GM12878 (cell line): ENCODE data around the gene CES3. TPM values are rescaled to one million over a fixed set of nuclear protein-coding genes. Genes with fewer than 3 reads are reported as not detected.

ENCODE experiments used
- ATF7 ChIP-seq: fragments of 450-650 bp; IDR thresholded peaks from 2 replicates; pipeline ENCODE4 v1.6.1; 2016; ENCODE audit warnings: low read depth, mild to moderate bottlenecking
- BCL11A ChIP-seq: IDR thresholded peaks from 2 replicates; pipeline ENCODE4 v1.6.1; 2011; ENCODE audit warnings: low read depth, low read length
- CREB1 ChIP-seq: IDR thresholded peaks from 2 replicates; pipeline ENCODE4 v1.6.1; 2012; ENCODE audit warnings: low read depth, mild to moderate bottlenecking, inconsistent platforms
- EED ChIP-seq: sonication (generic); IDR thresholded peaks from 2 replicates; pipeline ENCODE4 v1.6.1; 2016; ENCODE audit warnings: antibody characterized with exemption, low read depth
- HDGF ChIP-seq: fragments of 450-650 bp; IDR thresholded peaks from 2 replicates; pipeline ENCODE4 v1.6.1; 2016; ENCODE audit warnings: antibody characterized with exemption
- MTA2 ChIP-seq: fragments of 450-650 bp; IDR thresholded peaks from 2 replicates; pipeline ENCODE4 v1.6.1; 2016; ENCODE audit warnings: low read depth, mild to moderate bottlenecking, moderate library complexity
- MYB ChIP-seq: fragments of 150-350 bp; IDR thresholded peaks from 2 replicates; pipeline ENCODE4 v1.6.1; 2014; ENCODE audit warnings: mild to moderate bottlenecking, low read depth, low read length, borderline replicate concordance
- NR2C1 ChIP-seq: fragments of 450-650 bp; IDR thresholded peaks from 2 replicates; pipeline ENCODE4 v1.6.1; 2017; ENCODE audit warnings: antibody characterized with exemption, mild to moderate bottlenecking, moderate library complexity
- NR2F1 ChIP-seq: fragments of 450-650 bp; conservative IDR thresholded peaks from 2 replicates; pipeline ENCODE4 v1.6.1; 2017; ENCODE audit warnings: mild to moderate bottlenecking
- POLR2A ChIP-seq: IDR thresholded peaks from 2 replicates; pipeline ENCODE4 v1.6.1; 2011; ENCODE audit warnings: low read depth, mild to moderate bottlenecking, low read length
- RAD21 ChIP-seq: IDR thresholded peaks from 2 replicates; pipeline ENCODE4 v1.6.1; 2011; ENCODE audit warnings: mild to moderate bottlenecking, low read depth, low read length, moderate library complexity; ENCODE audit not compliant: insufficient read depth
- RELA ChIP-seq: fragments of 450-650 bp; IDR thresholded peaks from 2 replicates; pipeline ENCODE4 v1.8.0; 2014; ENCODE audit warnings: borderline replicate concordance; ENCODE audit not compliant: partially characterized antibody
- RFX5 ChIP-seq: IDR thresholded peaks from 2 replicates; pipeline ENCODE4 v1.6.1; 2011; ENCODE audit warnings: low read depth, low read length, improper control_type of control experiment
- RUNX3 ChIP-seq: IDR thresholded peaks from 2 replicates; pipeline ENCODE4 v1.6.1; 2012; ENCODE audit warnings: low read length, inconsistent platforms
- SIX5 ChIP-seq: IDR thresholded peaks from 2 replicates; pipeline ENCODE4 v1.6.1; 2011; ENCODE audit warnings: mild to moderate bottlenecking, low read depth, low read length, moderate library complexity; ENCODE audit not compliant: severe bottlenecking
- SP1 ChIP-seq: IDR thresholded peaks from one replicate; pipeline ENCODE4 v1.6.1; 2011; ENCODE audit warnings: low read depth, low read length
- ZNF384 ChIP-seq: IDR thresholded peaks from 2 replicates; pipeline ENCODE4 v1.6.1; 2012; ENCODE audit warnings: low read depth, mild to moderate bottlenecking, low read length, improper control_type of control experiment, borderline replicate concordance
- ZSCAN29 ChIP-seq: fragments of 450-650 bp; IDR thresholded peaks from 2 replicates; pipeline ENCODE4 v1.6.1; 2017; ENCODE audit warnings: mild to moderate bottlenecking, moderate library complexity
- polyA plus RNA-seq, 11 experiments: library from polyadenylated mRNA; depleted of rRNA in 4 of 11; unstranded in 6 of 11; stranded (reverse) in 5 of 11; fragments of >200 nt; fragmentation: Nextera tagmentation in 4 of 11; fragmentation: Illumina TruSeq in 1 of 11; extraction: Ambion mirVana in 4 of 11; extraction: Trizol in 1 of 11; gene quantifications; 1 replicate in 1 of 11; 2 replicates in 10 of 11; pipeline versions ENCODE4 v1.2.1 to v1.2.3, GENCODE V29; 2011 to 2016; ENCODE audit warnings: inconsistent platforms in 2 of 11, missing spikeins in 2 of 11, low read depth in 1 of 11
- total RNA-seq, 4 experiments: library from RNA; depleted of rRNA in 3 of 4; stranded (reverse); fragments of >200 nt in 3 of 4; fragmentation: Illumina TruSeq in 1 of 4; extraction: Trizol in 1 of 4; gene quantifications; 2 replicates each; pipeline versions ENCODE4 v1.2.1 to v1.2.3, GENCODE V29; 2013 to 2021
- TF ChIP-seq, protein P1 (sequence below): fragments of 150-350 bp; IDR thresholded peaks from 2 replicates; pipeline ENCODE4 v1.6.1; 2014; ENCODE audit warnings: mild to moderate bottlenecking, low read depth, low read length
- TF ChIP-seq, protein P2 (sequence below): IDR thresholded peaks from 2 replicates; pipeline ENCODE4 v1.6.1; 2012; ENCODE audit warnings: low read length, inconsistent platforms
- TF ChIP-seq, protein P3 (sequence below): fragments of 450-650 bp; IDR thresholded peaks from 2 replicates; pipeline ENCODE4 v1.6.1; 2017; ENCODE audit warnings: mild to moderate bottlenecking, moderate library complexity
- TF ChIP-seq, protein P4 (sequence below): IDR thresholded peaks from 2 replicates; pipeline ENCODE4 v1.6.1; 2011; ENCODE audit warnings: low read depth, low read length, improper control_type of control experiment, borderline replicate concordance
- TF ChIP-seq, protein P5 (sequence below): IDR thresholded peaks from 2 replicates; pipeline ENCODE4 v1.6.1; 2012; ENCODE audit warnings: low read depth, low read length, improper control_type of control experiment

The CES3 gene
- total and polyA plus RNA-seq, 10 of the 15 experiments (the other 5 are each of a cell fraction or from before 2014, with no cell fraction given), result 0.09 to 3.1 (median 0.76) TPM

DNA sequence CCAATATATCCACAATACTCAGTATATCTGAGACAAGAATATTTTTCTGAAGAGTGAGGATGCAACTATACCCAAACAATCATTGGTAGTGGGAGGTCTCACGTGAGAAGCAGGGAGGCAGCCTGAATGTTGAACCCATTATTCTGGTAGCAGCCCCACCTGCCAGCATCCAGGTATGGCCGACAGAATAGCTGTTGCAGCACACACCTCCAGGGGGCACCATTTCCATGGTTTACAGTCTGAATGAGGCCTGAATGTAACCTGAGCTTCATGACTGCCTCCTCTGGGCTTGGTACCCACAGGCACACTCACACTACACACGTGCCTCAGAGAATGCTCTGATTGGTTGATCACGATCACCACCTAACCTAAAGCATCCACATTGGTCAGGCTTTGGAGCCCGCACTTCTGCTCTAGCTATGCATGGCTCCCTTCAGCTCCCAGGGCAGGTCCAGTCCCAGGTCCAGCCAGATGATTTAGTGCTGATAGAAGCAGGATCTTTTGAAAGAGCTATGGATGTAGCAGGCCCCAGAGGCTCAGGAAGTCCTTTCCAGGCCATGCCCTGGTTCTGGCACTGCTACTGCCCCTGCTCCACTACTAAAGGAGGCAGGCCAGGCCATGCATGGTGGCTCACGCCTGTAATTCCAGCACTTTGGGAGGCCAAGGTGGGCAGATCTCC lies 56.9 kb downstream of the CES3 start (continued):
- TF ChIP-seq, protein P1, sequence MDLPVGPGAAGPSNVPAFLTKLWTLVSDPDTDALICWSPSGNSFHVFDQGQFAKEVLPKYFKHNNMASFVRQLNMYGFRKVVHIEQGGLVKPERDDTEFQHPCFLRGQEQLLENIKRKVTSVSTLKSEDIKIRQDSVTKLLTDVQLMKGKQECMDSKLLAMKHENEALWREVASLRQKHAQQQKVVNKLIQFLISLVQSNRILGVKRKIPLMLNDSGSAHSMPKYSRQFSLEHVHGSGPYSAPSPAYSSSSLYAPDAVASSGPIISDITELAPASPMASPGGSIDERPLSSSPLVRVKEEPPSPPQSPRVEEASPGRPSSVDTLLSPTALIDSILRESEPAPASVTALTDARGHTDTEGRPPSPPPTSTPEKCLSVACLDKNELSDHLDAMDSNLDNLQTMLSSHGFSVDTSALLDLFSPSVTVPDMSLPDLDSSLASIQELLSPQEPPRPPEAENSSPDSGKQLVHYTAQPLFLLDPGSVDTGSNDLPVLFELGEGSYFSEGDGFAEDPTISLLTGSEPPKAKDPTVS, result no peak
- TF ChIP-seq CREB1, result peak; percentile 39; the same call in 1 of the 2 replicates
- TF ChIP-seq RUNX3, result peak; percentile 67; the same call in 1 of the 2 replicates
- no peak for TF ChIP-seq BCL11A
- no peak for TF ChIP-seq ATF7
- TF ChIP-seq MYB, result no peak
- TF ChIP-seq MTA2, result no peak
- TF ChIP-seq, protein P2, sequence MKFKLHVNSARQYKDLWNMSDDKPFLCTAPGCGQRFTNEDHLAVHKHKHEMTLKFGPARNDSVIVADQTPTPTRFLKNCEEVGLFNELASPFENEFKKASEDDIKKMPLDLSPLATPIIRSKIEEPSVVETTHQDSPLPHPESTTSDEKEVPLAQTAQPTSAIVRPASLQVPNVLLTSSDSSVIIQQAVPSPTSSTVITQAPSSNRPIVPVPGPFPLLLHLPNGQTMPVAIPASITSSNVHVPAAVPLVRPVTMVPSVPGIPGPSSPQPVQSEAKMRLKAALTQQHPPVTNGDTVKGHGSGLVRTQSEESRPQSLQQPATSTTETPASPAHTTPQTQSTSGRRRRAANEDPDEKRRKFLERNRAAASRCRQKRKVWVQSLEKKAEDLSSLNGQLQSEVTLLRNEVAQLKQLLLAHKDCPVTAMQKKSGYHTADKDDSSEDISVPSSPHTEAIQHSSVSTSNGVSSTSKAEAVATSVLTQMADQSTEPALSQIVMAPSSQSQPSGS, result no peak
- peak; percentile 74 for TF ChIP-seq SP1
- TF ChIP-seq HDGF, result no peak
- 0 out of 2 replicates have a peak, but pooled peaks have one; percentile 44 for TF ChIP-seq RFX5
- TF ChIP-seq, protein P3, sequence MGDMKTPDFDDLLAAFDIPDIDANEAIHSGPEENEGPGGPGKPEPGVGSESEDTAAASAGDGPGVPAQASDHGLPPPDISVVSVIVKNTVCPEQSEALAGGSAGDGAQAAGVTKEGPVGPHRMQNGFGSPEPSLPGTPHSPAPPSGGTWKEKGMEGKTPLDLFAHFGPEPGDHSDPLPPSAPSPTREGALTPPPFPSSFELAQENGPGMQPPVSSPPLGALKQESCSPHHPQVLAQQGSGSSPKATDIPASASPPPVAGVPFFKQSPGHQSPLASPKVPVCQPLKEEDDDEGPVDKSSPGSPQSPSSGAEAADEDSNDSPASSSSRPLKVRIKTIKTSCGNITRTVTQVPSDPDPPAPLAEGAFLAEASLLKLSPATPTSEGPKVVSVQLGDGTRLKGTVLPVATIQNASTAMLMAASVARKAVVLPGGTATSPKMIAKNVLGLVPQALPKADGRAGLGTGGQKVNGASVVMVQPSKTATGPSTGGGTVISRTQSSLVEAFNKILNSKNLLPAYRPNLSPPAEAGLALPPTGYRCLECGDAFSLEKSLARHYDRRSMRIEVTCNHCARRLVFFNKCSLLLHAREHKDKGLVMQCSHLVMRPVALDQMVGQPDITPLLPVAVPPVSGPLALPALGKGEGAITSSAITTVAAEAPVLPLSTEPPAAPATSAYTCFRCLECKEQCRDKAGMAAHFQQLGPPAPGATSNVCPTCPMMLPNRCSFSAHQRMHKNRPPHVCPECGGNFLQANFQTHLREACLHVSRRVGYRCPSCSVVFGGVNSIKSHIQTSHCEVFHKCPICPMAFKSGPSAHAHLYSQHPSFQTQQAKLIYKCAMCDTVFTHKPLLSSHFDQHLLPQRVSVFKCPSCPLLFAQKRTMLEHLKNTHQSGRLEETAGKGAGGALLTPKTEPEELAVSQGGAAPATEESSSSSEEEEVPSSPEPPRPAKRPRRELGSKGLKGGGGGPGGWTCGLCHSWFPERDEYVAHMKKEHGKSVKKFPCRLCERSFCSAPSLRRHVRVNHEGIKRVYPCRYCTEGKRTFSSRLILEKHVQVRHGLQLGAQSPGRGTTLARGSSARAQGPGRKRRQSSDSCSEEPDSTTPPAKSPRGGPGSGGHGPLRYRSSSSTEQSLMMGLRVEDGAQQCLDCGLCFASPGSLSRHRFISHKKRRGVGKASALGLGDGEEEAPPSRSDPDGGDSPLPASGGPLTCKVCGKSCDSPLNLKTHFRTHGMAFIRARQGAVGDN, result no peak
- TF ChIP-seq, protein P4, sequence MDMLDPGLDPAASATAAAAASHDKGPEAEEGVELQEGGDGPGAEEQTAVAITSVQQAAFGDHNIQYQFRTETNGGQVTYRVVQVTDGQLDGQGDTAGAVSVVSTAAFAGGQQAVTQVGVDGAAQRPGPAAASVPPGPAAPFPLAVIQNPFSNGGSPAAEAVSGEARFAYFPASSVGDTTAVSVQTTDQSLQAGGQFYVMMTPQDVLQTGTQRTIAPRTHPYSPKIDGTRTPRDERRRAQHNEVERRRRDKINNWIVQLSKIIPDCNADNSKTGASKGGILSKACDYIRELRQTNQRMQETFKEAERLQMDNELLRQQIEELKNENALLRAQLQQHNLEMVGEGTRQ, result peak; percentile 69
- TF ChIP-seq RELA, result no peak
- peak; percentile 93 for TF ChIP-seq RAD21
- peak; percentile 43 for TF ChIP-seq SIX5
- TF ChIP-seq, protein P5, sequence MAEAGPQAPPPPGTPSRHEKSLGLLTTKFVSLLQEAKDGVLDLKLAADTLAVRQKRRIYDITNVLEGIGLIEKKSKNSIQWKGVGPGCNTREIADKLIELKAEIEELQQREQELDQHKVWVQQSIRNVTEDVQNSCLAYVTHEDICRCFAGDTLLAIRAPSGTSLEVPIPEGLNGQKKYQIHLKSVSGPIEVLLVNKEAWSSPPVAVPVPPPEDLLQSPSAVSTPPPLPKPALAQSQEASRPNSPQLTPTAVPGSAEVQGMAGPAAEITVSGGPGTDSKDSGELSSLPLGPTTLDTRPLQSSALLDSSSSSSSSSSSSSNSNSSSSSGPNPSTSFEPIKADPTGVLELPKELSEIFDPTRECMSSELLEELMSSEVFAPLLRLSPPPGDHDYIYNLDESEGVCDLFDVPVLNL, result no peak
- TF ChIP-seq EED, result no peak
- TF ChIP-seq ZSCAN29, result no peak
- no peak for TF ChIP-seq ZNF384
- no peak for TF ChIP-seq NR2F1
- TF ChIP-seq NR2C1, result no peak
- TF ChIP-seq POLR2A, result no peak
